IMR-90 (cell line): ENCODE results near the gene EXOC6. TPM values are rescaled to one million over a fixed set of nuclear protein-coding genes. Genes with fewer than 3 reads are reported as not detected.

ENCODE experiments used
- ATAC-seq: fragments of 200-7000 bp; cut with Tn5 transposase; 2 replicates; pipeline ENCODE4 v1.9.1; 2020; ENCODE audit warnings: low read depth, mild to moderate bottlenecking, moderate library complexity
- BruUV-seq: library from RNA; stranded (reverse); fragments of 400-500 nt; replicated peaks from 2 replicates; lab custom pipeline; 2021; lab: Mats Ljungman, UMichigan
- CTCF ChIA-PET: fragments of 300-600 bp; formaldehyde crosslinking; extraction: SDS; loops from one replicate; lab custom pipeline; 2021; ENCODE audit warnings: antibody characterized with exemption; lab: Yijun Ruan, JAX
- POLR2A ChIA-PET: fragments of 300-600 bp; sonication (Branson Sonifier 250); formaldehyde crosslinking; loops from one replicate; lab custom pipeline; 2022; ENCODE audit warnings: antibody characterized with exemption; ENCODE audit not compliant: unreplicated experiment; lab: Charles Lee
- DNase-seq: peaks from one replicate; pipeline ENCODE4 v3.0.0; 2013
- H2AFZ ChIP-seq: replicated peaks from 2 replicates; pipeline ENCODE3; 2013; ENCODE audit warnings: low read length, mild to moderate bottlenecking; ENCODE audit not compliant: poor library complexity
- H2AK5ac ChIP-seq: 2 replicates; pipeline ENCODE4 v1.6.1; 2013; ENCODE audit warnings: low read depth, low read length, inconsistent platforms
- H2AK9ac ChIP-seq: replicated peaks from 2 replicates; pipeline ENCODE3; 2013; ENCODE audit warnings: mild to moderate bottlenecking, low read depth, low read length, moderate library complexity; ENCODE audit not compliant: poor library complexity
- H2BK120ac ChIP-seq: 2 replicates; pipeline ENCODE4 v1.6.1; 2013; ENCODE audit warnings: low read depth, low read length, inconsistent platforms
- H2BK15ac ChIP-seq: 3 replicates; pipeline ENCODE4 v1.6.1; 2013; ENCODE audit warnings: low read depth, low read length, inconsistent platforms
- H2BK20ac ChIP-seq: 2 replicates; pipeline ENCODE4 v1.6.1; 2013; ENCODE audit warnings: low read depth, mild to moderate bottlenecking, inconsistent platforms, low read length, moderate library complexity
- H2BK5ac ChIP-seq: 2 replicates; pipeline ENCODE4 v1.6.1; 2013; ENCODE audit warnings: mild to moderate bottlenecking, low read depth, low read length, inconsistent platforms; ENCODE audit not compliant: poor library complexity, severe bottlenecking
- H3K14ac ChIP-seq: replicated peaks from 2 replicates; pipeline ENCODE4 v1.6.1; 2013; ENCODE audit warnings: low read depth, low read length, inconsistent platforms
- H3K18ac ChIP-seq: 2 replicates; pipeline ENCODE4 v1.6.1; 2013; ENCODE audit warnings: low read depth, low read length, control low read depth
- H3K23ac ChIP-seq: 2 replicates; pipeline ENCODE4 v1.6.1; 2013; ENCODE audit warnings: low read depth, low read length, inconsistent platforms
- H3K27ac ChIP-seq: 2 replicates; pipeline ENCODE4 v1.5.1; 2013; ENCODE audit warnings: mild to moderate bottlenecking, control low read depth, low read length; ENCODE audit not compliant: insufficient read depth
- H3K27me3 ChIP-seq: 2 replicates; pipeline ENCODE4 v1.6.1; 2013; ENCODE audit warnings: low read length; ENCODE audit not compliant: control insufficient read depth, insufficient read depth
- H3K36me3 ChIP-seq: 2 replicates; pipeline ENCODE4 v1.6.1; 2013; ENCODE audit warnings: low read length, mixed read lengths; ENCODE audit not compliant: control insufficient read depth, insufficient read depth
- H3K4ac ChIP-seq: 2 replicates; pipeline ENCODE4 v1.6.1; 2013; ENCODE audit warnings: low read depth, low read length, inconsistent platforms
- H3K4me1 ChIP-seq: 2 replicates; pipeline ENCODE4 v1.6.1; 2013; ENCODE audit warnings: low read length, mixed read lengths; ENCODE audit not compliant: control insufficient read depth, insufficient read depth
- H3K4me2 ChIP-seq: 2 replicates; pipeline ENCODE4 v1.6.1; 2013; ENCODE audit warnings: low read depth, mild to moderate bottlenecking, control low read depth, low read length, moderate library complexity
- H3K4me3 ChIP-seq: 2 replicates; pipeline ENCODE4 v1.5.1; 2013; ENCODE audit warnings: low read depth, mild to moderate bottlenecking, control low read depth, low read length, moderate library complexity; ENCODE audit not compliant: insufficient read depth
- H3K56ac ChIP-seq: 2 replicates; pipeline ENCODE4 v1.6.1; 2013; ENCODE audit warnings: low read length, inconsistent platforms; ENCODE audit not compliant: insufficient read depth; ENCODE audit errors: extremely low read depth
- H3K79me1 ChIP-seq, 2 experiments: 2 replicates each; pipeline ENCODE4 v1.6.1; 2013; ENCODE audit warnings: low read length in 2 of 2, inconsistent platforms in 1 of 2, low read depth in 1 of 2
- H3K9ac ChIP-seq: 2 replicates; pipeline ENCODE4 v1.6.1; 2013; ENCODE audit warnings: low read depth, low read length, control low read depth
- H3K9me1 ChIP-seq: 2 replicates; pipeline ENCODE4 v1.6.1; 2013; ENCODE audit warnings: low read length, inconsistent platforms; ENCODE audit not compliant: insufficient read depth
- H3K9me3 ChIP-seq: 2 replicates; pipeline ENCODE4 v1.6.1; 2013; ENCODE audit warnings: low read length; ENCODE audit not compliant: control insufficient read depth, insufficient read depth
- H4K20me1 ChIP-seq: 2 replicates; pipeline ENCODE4 v1.6.1; 2013; ENCODE audit warnings: low read length, inconsistent platforms; ENCODE audit not compliant: insufficient read depth
- H4K5ac ChIP-seq: 2 replicates; pipeline ENCODE4 v1.6.1; 2013; ENCODE audit warnings: mild to moderate bottlenecking, low read depth, low read length, control low read depth
- H4K8ac ChIP-seq, 2 experiments: 2 replicates each; pipeline ENCODE4 v1.6.1; 2013; ENCODE audit warnings: low read depth in 2 of 2, low read length in 2 of 2, control low read depth in 1 of 2, inconsistent platforms in 1 of 2
- H4K91ac ChIP-seq: 2 replicates; pipeline ENCODE4 v1.6.1; 2013; ENCODE audit warnings: low read depth, low read length, inconsistent platforms; ENCODE audit not compliant: insufficient read depth
- CEBPB ChIP-seq: IDR thresholded peaks from 2 replicates; pipeline ENCODE4 v1.6.1; 2012; ENCODE audit warnings: low read depth, low read length, improper control_type of control experiment
- FOS ChIP-seq: fragments of 150-350 bp; IDR thresholded peaks from 2 replicates; pipeline ENCODE4 v1.6.1; 2016; ENCODE audit warnings: low read depth, low read length
- MAZ ChIP-seq: IDR thresholded peaks from 2 replicates; pipeline ENCODE4 v1.6.1; 2012; ENCODE audit warnings: low read depth, mild to moderate bottlenecking, low read length, improper control_type of control experiment, moderate library complexity, borderline replicate concordance
- RAD21 ChIP-seq: IDR thresholded peaks from 2 replicates; pipeline ENCODE4 v1.6.1; 2012; ENCODE audit warnings: low read length, improper control_type of control experiment
- whole genome bisulfite sequencing, 2 experiments: methylation state at CpG; one replicate each; pipeline versions ENCODE4 v1.1.5 to v1.1.7; 2013; ENCODE audit warnings: missing lambda C conversion rate in 2 of 2; ENCODE audit not compliant: insufficient read length in 1 of 2; ENCODE audit errors: extremely low coverage in 2 of 2; 5-methylcytosine and 5-hydroxymethylcytosine counted together
- dilution Hi-C: fragments of 300-500 bp; cut with HindIII; formaldehyde crosslinking; loops from one replicate; pipeline ENCODE4 v1.14.3; 2018; ENCODE audit warnings: low sequenced_read_pairs; ENCODE audit not compliant: unreplicated experiment
- in situ Hi-C: fragments of 300-500 bp; cut with MboI; formaldehyde crosslinking; loops from 3 replicates; pipeline ENCODE4 v1.14.3; 2019; ENCODE audit warnings: low sequenced_read_pairs, inconsistent platforms, mixed read lengths
- intact Hi-C: fragments of 100-400 bp; cut with micrococcal nuclease; formaldehyde crosslinking; loops from 2 replicates; pipeline ENCODE4 v1.10.0; 2022
- polyA plus RNA-seq, 3 experiments: library from polyadenylated mRNA; depleted of rRNA; stranded (reverse); fragments of >200 nt; gene quantifications; 2 replicates each; pipeline ENCODE4 v1.2.3, GENCODE V29; 2012; ENCODE audit warnings: low replicate concordance in 1 of 3
- total RNA-seq: library from RNA; depleted of rRNA; stranded (reverse); fragments of >200 nt; gene quantifications from 2 replicates; pipeline ENCODE4 v1.2.3, GENCODE V29; 2012

The EXOC6 gene
- total and polyA plus RNA-seq, 2 of the 4 experiments (the other 2 are of a cell fraction): 4.5 to 11.5 TPM

GRCh38 chr10:92891885-92892690 is 43.8 kb downstream of the EXOC6 start:
- H3K36me3 ChIP-seq: no peaks in the 10 kb centered on the region
- H2BK15ac ChIP-seq: no peak overlapping the region
- H3K4me2 ChIP-seq: peak overlapping the region; percentile 13; the same call in 1 of the 2 replicates
- ATAC-seq (peak; percentile 89), DNase-seq (peak; percentile 91)
- no peak overlapping the region for H2AFZ ChIP-seq
- H3K27ac ChIP-seq: no peak overlapping the region
- 20% methylated on average over 1 of the region's 5 CpGs; no CpG with 5 or more reads in 1 of the 2 experiments for WGBS, 2 experiments
- no peak overlapping the region for H2AK9ac ChIP-seq
- H3K4me1 ChIP-seq: peaks cover 8% of the 10 kb centered on the region
- no peak overlapping the region for H3K18ac ChIP-seq
- H3K14ac ChIP-seq: no peak overlapping the region
- peaks cover 8 to 21% of the 10 kb centered on the region in 2 experiments for H3K79me1 ChIP-seq
- H3K4me3 ChIP-seq: no peak overlapping the region
- H3K9me3 ChIP-seq: no peaks in the 10 kb centered on the region
- H2AK5ac ChIP-seq: peak overlapping the region; percentile 70
- peaks cover 9% of the 10 kb centered on the region for H3K9me1 ChIP-seq
- 0 out of 2 replicates have a peak overlapping the region, but pooled peaks have one; percentile 10 for H3K4ac ChIP-seq
- no peak overlapping the region for H4K5ac ChIP-seq
- no peaks in the 10 kb centered on the region for H3K27me3 ChIP-seq
- in situ Hi-C loops (loop anchor here (25.0 kb wide), 2 partner anchors 420 to 620 kb away; no protein-coding TSS in a partner anchor), intact Hi-C loops (loop anchor here (5.0 kb wide), 1 partner anchor 45 kb away; no protein-coding TSS in a partner anchor), dilution Hi-C loops (no loop called here)
- no peak overlapping the region for H4K8ac ChIP-seq
- H3K56ac ChIP-seq: no peak overlapping the region
- TF ChIP-seq CEBPB (no peak), MAZ (no peak), FOS (peak; percentile 71), RAD21 (no peak)
- CTCF ChIA-PET: no interaction called here
- H3K23ac ChIP-seq: no peak overlapping the region
- no TSS peak for BruUV-seq
- peaks cover 12% of the 10 kb centered on the region for H4K20me1 ChIP-seq
- H2BK120ac ChIP-seq: no peak overlapping the region
- no peak overlapping the region for H3K9ac ChIP-seq
- no peak overlapping the region for H2BK20ac ChIP-seq
- H2BK5ac ChIP-seq: peak overlapping the region; percentile 0
- no peak overlapping the region for H4K91ac ChIP-seq
- POLR2A ChIA-PET: interaction anchor here (1.0 kb wide), 1 partner anchor 10 kb away, joined by 3 read pairs; no protein-coding TSS in a partner anchor
